Muscle layer of colon (tissue), 2 donors: ENCODE measurements around the gene JHY.
"Not testable (repeated sequence)": the region's sequence is repeated elsewhere in the genome, so short reads cannot be mapped to it uniquely, and the experiment has no call there.

Experiments used
- H3K27ac ChIP-seq: one replicate; pipeline ENCODE4 v1.7.0; 2013; ENCODE audit warnings: low read depth, mild to moderate bottlenecking, low read length, moderate library complexity
- H3K27me3 ChIP-seq, 2 donors: one replicate each; pipeline ENCODE4 v1.7.0; 2013; ENCODE audit warnings: low read length in 2 of 2, mild to moderate bottlenecking in 2 of 2; ENCODE audit not compliant: insufficient read depth in 2 of 2, control insufficient read depth in 1 of 2
- H3K36me3 ChIP-seq: one replicate; pipeline ENCODE4 v1.7.0; 2013; ENCODE audit warnings: mild to moderate bottlenecking, low read length; ENCODE audit not compliant: insufficient read depth
- H3K4me1 ChIP-seq: one replicate; pipeline ENCODE4 v1.7.0; 2013; ENCODE audit warnings: mild to moderate bottlenecking, low read length; ENCODE audit not compliant: insufficient read depth
- H3K4me3 ChIP-seq, 2 donors: one replicate each; pipeline ENCODE4 v1.7.0; 2013; ENCODE audit warnings: low read length in 2 of 2, low read depth in 1 of 2, mild to moderate bottlenecking in 1 of 2, moderate library complexity in 1 of 2
- H3K9ac ChIP-seq: one replicate; pipeline ENCODE4 v1.7.0; 2013; ENCODE audit warnings: low read length
- H3K9me3 ChIP-seq: one replicate; pipeline ENCODE4 v1.7.0; 2013; ENCODE audit warnings: mild to moderate bottlenecking, low read length
- donor health status: abdominal sarcoma.
- donor health status: Adenocarcinoma of cecum.

The JHY gene

GRCh38 chr11:122852796-122853160 lies 29.8 kb upstream of the JHY start:
- Histone ChIP-seq H3K36me3 (no peaks in the 10 kb centered on the region), H3K27me3 (no peaks in the 10 kb centered on the region), H3K9ac (no peak overlapping the region), H3K27ac (no peak overlapping the region), H3K9me3 (no peaks in the 10 kb centered on the region), H3K4me3 (no peak overlapping the region), H3K4me1 (peaks cover 3% of the 10 kb centered on the region)

GRCh38 chr11:122853261-122853660 lies 29.3 kb upstream of the JHY start:
- H3K4me1 ChIP-seq = peaks cover 3% of the 10 kb centered on the region

GRCh38 chr11:122853971-122854446 lies 28.6 kb upstream of the JHY start:
- Histone ChIP-seq H3K9ac (no peak overlapping the region), H3K27me3 (no peaks in the 10 kb centered on the region), H3K36me3 (no peaks in the 10 kb centered on the region), H3K4me3 (no peak overlapping the region), H3K27ac (no peak overlapping the region), H3K4me1 (peaks cover 3% of the 10 kb centered on the region), H3K9me3 (no peaks in the 10 kb centered on the region)

More at GRCh38 chr11:122853261-122853660, 29.3 kb upstream of the JHY start:
- no peaks in the 10 kb centered on the region for H3K9me3 ChIP-seq
- H3K27me3 ChIP-seq = no peaks in the 10 kb centered on the region
- H3K9ac ChIP-seq = no peak overlapping the region
- no peak overlapping the region for H3K27ac ChIP-seq
- no peak overlapping the region for H3K4me3 ChIP-seq
- H3K36me3 ChIP-seq = no peaks in the 10 kb centered on the region

GRCh38 chr11:122861631-122862030 lies 20.9 kb upstream of the JHY start:
- no peak overlapping the region for H3K9ac ChIP-seq
- H3K27me3 ChIP-seq = no peaks in the 10 kb centered on the region
- H3K36me3 ChIP-seq = no peaks in the 10 kb centered on the region
- no peaks in the 10 kb centered on the region for H3K9me3 ChIP-seq
- H3K27ac ChIP-seq = no peak overlapping the region
- no peaks in the 10 kb centered on the region for H3K4me1 ChIP-seq
- no peak overlapping the region for H3K4me3 ChIP-seq

GRCh38 chr11:122862091-122862490 lies 20.5 kb upstream of the JHY start:
- Histone ChIP-seq H3K27me3 (no peaks in the 10 kb centered on the region), H3K9me3 (no peaks in the 10 kb centered on the region), H3K4me3 (no peak overlapping the region), H3K9ac (no peak overlapping the region), H3K4me1 (no peaks in the 10 kb centered on the region), H3K27ac (no peak overlapping the region), H3K36me3 (no peaks in the 10 kb centered on the region)

- not testable (repeated sequence) for H3K36me3 ChIP-seq, H3K9me3 ChIP-seq, H3K4me1 ChIP-seq, H3K9ac ChIP-seq, H3K4me3 ChIP-seq, H3K27ac ChIP-seq, H3K27me3 ChIP-seq
Measured at GRCh38 chr11:122863154-122863553, 19.4 kb upstream of the JHY start.

- H3K9me3 ChIP-seq = no peaks in the 10 kb centered on the region
- H3K4me3 ChIP-seq = no peak overlapping the region
- no peaks in the 10 kb centered on the region for H3K4me1 ChIP-seq
- no peaks in the 10 kb centered on the region for H3K27me3 ChIP-seq
- H3K27ac ChIP-seq = no peak overlapping the region
- no peaks in the 10 kb centered on the region for H3K36me3 ChIP-seq
- H3K9ac ChIP-seq = no peak overlapping the region
Measured at GRCh38 chr11:122863704-122864326, 18.7 kb upstream of the JHY start.

- no peak overlapping the region for H3K4me3 ChIP-seq
- no peaks in the 10 kb centered on the region for H3K36me3 ChIP-seq
- no peaks in the 10 kb centered on the region for H3K27me3 ChIP-seq
- no peaks in the 10 kb centered on the region for H3K9me3 ChIP-seq
- H3K4me1 ChIP-seq = no peaks in the 10 kb centered on the region
- H3K27ac ChIP-seq = no peak overlapping the region
- H3K9ac ChIP-seq = no peak overlapping the region
Measured at GRCh38 chr11:122864386-122865115, 18.0 kb upstream of the JHY start.

GRCh38 chr11:122869622-122870021 lies 12.9 kb upstream of the JHY start:
- Histone ChIP-seq H3K9ac (no peak overlapping the region), H3K4me1 (no peaks in the 10 kb centered on the region), H3K9me3 (no peaks in the 10 kb centered on the region), H3K27ac (no peak overlapping the region), H3K4me3 (no peak overlapping the region), H3K27me3 (no peaks in the 10 kb centered on the region), H3K36me3 (no peaks in the 10 kb centered on the region)

- Histone ChIP-seq H3K4me3 (no peak overlapping the region), H3K27ac (no peak overlapping the region), H3K9ac (no peak overlapping the region), H3K9me3 (no peaks in the 10 kb centered on the region), H3K27me3 (no peaks in the 10 kb centered on the region), H3K4me1 (no peaks in the 10 kb centered on the region), H3K36me3 (no peaks in the 10 kb centered on the region)
Measured at GRCh38 chr11:122871302-122871701, 11.3 kb upstream of the JHY start.

GRCh38 chr11:122872046-122872445 lies 10.5 kb upstream of the JHY start:
- Histone ChIP-seq H3K4me3 (no peak overlapping the region), H3K9ac (no peak overlapping the region), H3K36me3 (no peaks in the 10 kb centered on the region), H3K27me3 (no peaks in the 10 kb centered on the region), H3K4me1 (no peaks in the 10 kb centered on the region), H3K9me3 (no peaks in the 10 kb centered on the region), H3K27ac (no peak overlapping the region)

- H3K9me3 ChIP-seq = no peaks in the 10 kb centered on the region
- H3K4me3 ChIP-seq = no peak overlapping the region
- no peaks in the 10 kb centered on the region for H3K27me3 ChIP-seq
Measured at GRCh38 chr11:122874991-122875390, 7.6 kb upstream of the JHY start.

More at GRCh38 chr11:122874991-122875390, 7.6 kb upstream of the JHY start:
- H3K36me3 ChIP-seq = no peaks in the 10 kb centered on the region
- no peak overlapping the region for H3K27ac ChIP-seq
- H3K9ac ChIP-seq = no peak overlapping the region
- no peaks in the 10 kb centered on the region for H3K4me1 ChIP-seq
